Endodermal cell (in vitro differentiated cells): ENCODE data around the gene HMGXB3. TPM values are rescaled to one million over a fixed set of nuclear protein-coding genes. Genes with fewer than 3 reads are reported as not detected.

Experiments used
- DNase-seq: peaks from one replicate; pipeline ENCODE4 v3.0.0-alpha.2; 2017
- H3K27ac ChIP-seq: 2 replicates; pipeline ENCODE4 v1.5.1; 2013; ENCODE audit warnings: mild to moderate bottlenecking, low read depth, low read length, moderate library complexity
- H3K27me3 ChIP-seq: 2 replicates; pipeline ENCODE4 v1.6.1; 2013; ENCODE audit warnings: mild to moderate bottlenecking, low read length, moderate library complexity; ENCODE audit not compliant: insufficient read depth, control insufficient read depth, poor library complexity, severe bottlenecking
- H3K36me3 ChIP-seq: 2 replicates; pipeline ENCODE4 v1.7.0; 2013; ENCODE audit warnings: mild to moderate bottlenecking, low read length, moderate library complexity; ENCODE audit not compliant: control insufficient read depth, insufficient read depth
- H3K4me1 ChIP-seq: one replicate; pipeline ENCODE4 v1.7.0; 2013; ENCODE audit warnings: low read length; ENCODE audit not compliant: control insufficient read depth, insufficient read depth
- H3K4me3 ChIP-seq: 2 replicates; pipeline ENCODE4 v1.5.1; 2013; ENCODE audit warnings: mild to moderate bottlenecking, low read length, moderate library complexity
- H3K9ac ChIP-seq: 2 replicates; pipeline ENCODE4 v1.6.1; 2013; ENCODE audit warnings: mild to moderate bottlenecking, low read length, moderate library complexity; ENCODE audit not compliant: poor library complexity, severe bottlenecking; ENCODE audit errors: extremely low read depth
- H3K9me3 ChIP-seq: 2 replicates; pipeline ENCODE4 v1.6.1; 2013; ENCODE audit warnings: mild to moderate bottlenecking, low read length, moderate library complexity; ENCODE audit not compliant: control insufficient read depth
- H3K27ac Mint-ChIP-seq: 2 replicates; pipeline ENCODE4 v1.8.0; 2020; ENCODE audit warnings: mixed read lengths
- H3K27me3 Mint-ChIP-seq: 2 replicates; pipeline ENCODE4 v1.8.0; 2021; ENCODE audit warnings: mild to moderate bottlenecking, mixed read lengths; ENCODE audit not compliant: insufficient read depth
- H3K36me3 Mint-ChIP-seq: 2 replicates; pipeline ENCODE4 v1.8.0; 2020; ENCODE audit warnings: low read depth, mixed read lengths
- H3K4me1 Mint-ChIP-seq: 2 replicates; pipeline ENCODE4 v1.8.0; 2020; ENCODE audit warnings: mixed read lengths
- H3K4me3 Mint-ChIP-seq: 2 replicates; pipeline ENCODE4 v1.8.0; 2020; ENCODE audit warnings: mild to moderate bottlenecking, moderate library complexity, mixed read lengths
- H3K9me3 Mint-ChIP-seq: 2 replicates; pipeline ENCODE4 v1.8.0; 2020; ENCODE audit warnings: mild to moderate bottlenecking, mixed read lengths
- WGBS, 2 experiments: methylation state at CpG; one replicate each; pipeline versions ENCODE4 v1.1.5 to v1.1.7; 2013; ENCODE audit warnings: missing lambda C conversion rate in 2 of 2, mixed read lengths in 1 of 2; ENCODE audit not compliant: insufficient coverage in 1 of 2, insufficient read length in 1 of 2; 5-methylcytosine and 5-hydroxymethylcytosine counted together
- total RNA-seq, 2 donors: library from RNA; stranded (reverse); fragmentation: NEBNext Ultra II Directional in 1 of 2; extraction: Animal tissue kit (Norgen Biotek cat#: 25700) in 1 of 2; gene quantifications; 2 replicates in 1 of 2; 3 replicates in 1 of 2; pipeline ENCODE4 v1.2.1, GENCODE V29; 2021
- TF ChIP-seq, protein P1 (sequence below): fragments of 200-600 bp; sonication (generic); conservative IDR thresholded peaks from 2 replicates; pipeline ENCODE4 v1.5.0; 2021; ENCODE audit warnings: antibody characterized with exemption, mild to moderate bottlenecking

HMGXB3 gene
- total RNA-seq, 2 donors from 2014 or later = 41.0 to 43.5 TPM

DNA sequence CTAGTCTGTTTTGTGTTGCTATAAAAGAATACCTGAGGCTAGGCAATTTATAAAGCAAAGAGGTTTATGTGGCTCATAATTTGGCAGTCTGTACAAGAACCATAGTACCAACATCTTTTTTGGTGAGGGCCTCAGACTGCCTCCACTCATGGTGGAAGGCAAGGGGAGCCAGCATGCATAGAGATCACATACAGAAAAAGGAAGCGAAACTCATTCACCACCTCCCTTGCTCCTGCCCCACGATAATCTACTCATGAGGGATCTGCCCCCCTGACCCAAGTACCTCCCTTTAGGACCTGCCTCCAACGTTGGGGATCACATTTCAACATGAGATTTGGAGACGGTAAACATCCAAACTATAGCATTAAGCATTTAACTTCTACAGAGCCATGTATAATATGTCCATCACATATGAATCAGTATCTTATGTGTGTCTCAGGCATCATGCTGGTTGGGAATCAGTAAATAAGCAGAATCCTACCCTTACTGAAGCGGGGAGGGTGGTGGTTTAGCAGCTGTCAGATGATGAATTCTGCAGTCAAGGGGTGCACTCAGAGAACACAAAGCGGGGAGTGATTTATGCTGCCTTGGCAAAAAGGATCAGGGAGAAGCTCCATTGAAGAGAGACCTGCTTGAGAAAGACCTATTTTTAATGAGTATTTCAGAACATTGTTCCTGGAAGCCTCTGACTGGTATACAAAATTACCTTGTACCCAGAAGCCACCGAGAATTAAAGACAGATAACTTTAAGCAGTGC lies 34.8 kb downstream of the HMGXB3 start:
- no peak overlapping the region for H3K27ac ChIP-seq

DNA sequence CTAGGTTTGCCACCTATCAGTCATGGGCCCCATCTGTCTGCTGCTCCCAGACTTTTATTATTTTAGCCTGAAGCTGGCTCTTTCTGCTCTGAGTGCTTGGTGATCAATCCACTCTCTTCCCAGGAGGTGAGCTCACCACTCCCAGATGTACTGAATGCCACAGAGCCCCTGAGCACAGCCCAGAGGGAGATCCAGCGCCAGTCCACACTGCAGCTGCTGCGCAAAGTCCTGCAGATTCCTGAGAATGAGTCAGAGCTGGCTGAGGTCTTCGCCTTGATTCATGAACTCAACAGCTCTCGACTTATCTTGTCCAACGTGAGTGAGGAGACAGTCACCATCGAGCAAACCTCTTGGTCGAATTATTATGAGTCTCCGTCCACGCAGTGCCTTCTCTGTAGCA lies 36.0 kb downstream of the HMGXB3 start:
- Histone ChIP-seq H3K9ac (no peak overlapping the region), H3K27me3 (no peaks in the 10 kb centered on the region), H3K9me3 (no peaks in the 10 kb centered on the region), H3K4me1 (no peaks in the 10 kb centered on the region), H3K4me3 (no peak overlapping the region), H3K27ac (no peak overlapping the region), H3K36me3 (peaks cover 94% of the 10 kb centered on the region)
- DNase-seq = no peak
- TF ChIP-seq, protein P1, sequence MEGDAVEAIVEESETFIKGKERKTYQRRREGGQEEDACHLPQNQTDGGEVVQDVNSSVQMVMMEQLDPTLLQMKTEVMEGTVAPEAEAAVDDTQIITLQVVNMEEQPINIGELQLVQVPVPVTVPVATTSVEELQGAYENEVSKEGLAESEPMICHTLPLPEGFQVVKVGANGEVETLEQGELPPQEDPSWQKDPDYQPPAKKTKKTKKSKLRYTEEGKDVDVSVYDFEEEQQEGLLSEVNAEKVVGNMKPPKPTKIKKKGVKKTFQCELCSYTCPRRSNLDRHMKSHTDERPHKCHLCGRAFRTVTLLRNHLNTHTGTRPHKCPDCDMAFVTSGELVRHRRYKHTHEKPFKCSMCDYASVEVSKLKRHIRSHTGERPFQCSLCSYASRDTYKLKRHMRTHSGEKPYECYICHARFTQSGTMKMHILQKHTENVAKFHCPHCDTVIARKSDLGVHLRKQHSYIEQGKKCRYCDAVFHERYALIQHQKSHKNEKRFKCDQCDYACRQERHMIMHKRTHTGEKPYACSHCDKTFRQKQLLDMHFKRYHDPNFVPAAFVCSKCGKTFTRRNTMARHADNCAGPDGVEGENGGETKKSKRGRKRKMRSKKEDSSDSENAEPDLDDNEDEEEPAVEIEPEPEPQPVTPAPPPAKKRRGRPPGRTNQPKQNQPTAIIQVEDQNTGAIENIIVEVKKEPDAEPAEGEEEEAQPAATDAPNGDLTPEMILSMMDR = no peak
- no peak overlapping the region for H3K4me3 Mint-ChIP-seq
- H3K27me3 Mint-ChIP-seq = no peaks in the 10 kb centered on the region
- H3K4me1 Mint-ChIP-seq = no peaks in the 10 kb centered on the region
- no peak overlapping the region for H3K27ac Mint-ChIP-seq
- H3K36me3 Mint-ChIP-seq = peaks cover 64% of the 10 kb centered on the region
- 88 to 94% methylated on average over 7 to 9 of the region's 9 CpGs for WGBS, 2 experiments
- no peaks in the 10 kb centered on the region for H3K9me3 Mint-ChIP-seq

More for the DNA sequence above, 34.8 kb downstream of the HMGXB3 start:
- no peaks in the 10 kb centered on the region for H3K4me1 ChIP-seq
- H3K4me3 Mint-ChIP-seq = no peak overlapping the region
- H3K9me3 Mint-ChIP-seq = no peaks in the 10 kb centered on the region
- no peak overlapping the region for H3K9ac ChIP-seq
- peaks cover 63% of the 10 kb centered on the region for H3K36me3 Mint-ChIP-seq
- H3K27ac Mint-ChIP-seq = no peak overlapping the region
- H3K4me1 Mint-ChIP-seq = no peaks in the 10 kb centered on the region
- no peak for DNase-seq
- H3K27me3 ChIP-seq = no peaks in the 10 kb centered on the region
- H3K36me3 ChIP-seq = peaks cover 94% of the 10 kb centered on the region
- TF ChIP-seq, protein P1 = no peak
- no peak overlapping the region for H3K4me3 ChIP-seq
- H3K9me3 ChIP-seq = no peaks in the 10 kb centered on the region
- 92 to 95% methylated on average over 4 to 7 of the region's 7 CpGs for WGBS, 2 experiments
- no peaks in the 10 kb centered on the region for H3K27me3 Mint-ChIP-seq

DNA sequence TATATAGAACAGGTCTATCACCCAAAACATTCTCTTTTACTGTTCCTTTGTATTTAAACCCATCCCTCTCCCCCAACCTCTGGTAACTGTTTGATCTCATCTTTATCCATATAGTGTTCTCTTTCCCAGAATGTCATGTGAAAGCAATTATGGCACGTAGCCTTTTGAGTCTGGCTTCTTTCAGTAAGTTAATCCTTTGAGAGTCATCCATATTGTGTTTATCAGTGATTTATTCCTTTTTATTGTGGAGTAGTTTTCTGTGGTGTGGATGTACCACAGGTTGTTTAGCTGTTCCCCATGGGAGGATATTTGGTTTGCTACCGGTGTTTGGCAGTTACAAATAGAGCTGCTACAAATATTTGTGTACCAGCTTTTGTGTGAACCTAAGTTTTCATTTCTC lies 38.0 kb downstream of the HMGXB3 start:
- Histone ChIP-seq H3K9me3 (no peaks in the 10 kb centered on the region), H3K4me3 (no peak overlapping the region), H3K9ac (no peak overlapping the region), H3K27ac (no peak overlapping the region), H3K27me3 (no peaks in the 10 kb centered on the region), H3K4me1 (no peaks in the 10 kb centered on the region), H3K36me3 (peaks cover 94% of the 10 kb centered on the region)
- Mint-ChIP-seq H3K4me3 (no peak overlapping the region), H3K27me3 (no peaks in the 10 kb centered on the region), H3K36me3 (peaks cover 66% of the 10 kb centered on the region), H3K4me1 (no peaks in the 10 kb centered on the region), H3K9me3 (no peaks in the 10 kb centered on the region), H3K27ac (no peak overlapping the region)
- DNase-seq = no peak
- TF ChIP-seq, protein P1 = no peak
- WGBS, 2 experiments = 83 to 97% methylated on average over 1 to 2 of the region's 2 CpGs
